Stimulated activated naive CD8-positive, alpha-beta T cell treated with anti-CD3 and anti-CD28 coated beads, Interleukin-15, Interleukin-2, amounts not matched to agents 100 ng/mL and 50 ng/mL, for 24 hours (primary cell): ENCODE results near the gene AP3D1.
"Not testable (repeated sequence)": the region's sequence is repeated elsewhere in the genome, so short reads cannot be mapped to it uniquely, and the experiment has no call there.

Experiments
- H3K27ac Mint-ChIP-seq: one replicate; pipeline ENCODE4 v1.8.0; 2021; ENCODE audit warnings: mild to moderate bottlenecking, mixed read lengths
- H3K27me3 Mint-ChIP-seq: one replicate; pipeline ENCODE4 v1.8.0; 2021; ENCODE audit warnings: mixed read lengths
- H3K36me3 Mint-ChIP-seq: one replicate; pipeline ENCODE4 v1.8.0; 2021; ENCODE audit warnings: low read depth, mixed read lengths
- H3K4me1 Mint-ChIP-seq: one replicate; pipeline ENCODE4 v1.8.0; 2021; ENCODE audit warnings: low read depth, mixed read lengths
- H3K4me3 Mint-ChIP-seq: one replicate; pipeline ENCODE4 v1.8.0; 2021; ENCODE audit warnings: mild to moderate bottlenecking, mixed read lengths
- H3K9me3 Mint-ChIP-seq: one replicate; pipeline ENCODE4 v1.8.0; 2021; ENCODE audit warnings: mixed read lengths

The AP3D1 gene

GRCh38 chr19:2129892-2130770, 21.2 kb downstream of the AP3D1 start:
- Mint-ChIP-seq H3K27ac (no peak overlapping the region), H3K4me3 (no peak overlapping the region), H3K27me3 (no peaks in the 10 kb centered on the region), H3K36me3 (peaks cover 19% of the 10 kb centered on the region), H3K4me1 (no peaks in the 10 kb centered on the region), H3K9me3 (no peaks in the 10 kb centered on the region)

- H3K4me3 Mint-ChIP-seq: no peak overlapping the region
- no peak overlapping the region for H3K27ac Mint-ChIP-seq
- H3K4me1 Mint-ChIP-seq: no peaks in the 10 kb centered on the region
- H3K9me3 Mint-ChIP-seq: no peaks in the 10 kb centered on the region
- no peaks in the 10 kb centered on the region for H3K27me3 Mint-ChIP-seq
- peaks cover 19% of the 10 kb centered on the region for H3K36me3 Mint-ChIP-seq
These were observed 21.9 kb downstream of the AP3D1 start for GRCh38 chr19:2129486-2129885.

GRCh38 chr19:2129022-2129421, 22.3 kb downstream of the AP3D1 start:
- no peaks in the 10 kb centered on the region for H3K27me3 Mint-ChIP-seq
- no peak overlapping the region for H3K27ac Mint-ChIP-seq
- no peak overlapping the region for H3K4me3 Mint-ChIP-seq
- H3K9me3 Mint-ChIP-seq: no peaks in the 10 kb centered on the region
- no peaks in the 10 kb centered on the region for H3K4me1 Mint-ChIP-seq
- H3K36me3 Mint-ChIP-seq: peaks cover 19% of the 10 kb centered on the region

GRCh38 chr19:2128252-2128651, 23.1 kb downstream of the AP3D1 start:
- H3K27ac Mint-ChIP-seq, H3K4me3 Mint-ChIP-seq, H3K27me3 Mint-ChIP-seq, H3K9me3 Mint-ChIP-seq, H3K4me1 Mint-ChIP-seq: not testable (repeated sequence)
- peaks cover 18% of the 10 kb centered on the region for H3K36me3 Mint-ChIP-seq

GRCh38 chr19:2127758-2128157, 23.6 kb downstream of the AP3D1 start:
- Mint-ChIP-seq H3K27ac (no peak overlapping the region), H3K36me3 (peaks cover 17% of the 10 kb centered on the region), H3K9me3 (no peaks in the 10 kb centered on the region), H3K4me3 (no peak overlapping the region), H3K4me1 (no peaks in the 10 kb centered on the region), H3K27me3 (no peaks in the 10 kb centered on the region)

GRCh38 chr19:2126879-2127518, 24.4 kb downstream of the AP3D1 start:
- Mint-ChIP-seq H3K27me3 (no peaks in the 10 kb centered on the region), H3K4me1 (no peaks in the 10 kb centered on the region), H3K4me3 (no peak overlapping the region), H3K27ac (no peak overlapping the region), H3K36me3 (peaks cover 15% of the 10 kb centered on the region), H3K9me3 (no peaks in the 10 kb centered on the region)

GRCh38 chr19:2123682-2124387, 27.5 kb downstream of the AP3D1 start:
- peaks cover 30% of the 10 kb centered on the region for H3K36me3 Mint-ChIP-seq
- no peaks in the 10 kb centered on the region for H3K9me3 Mint-ChIP-seq
- no peak overlapping the region for H3K4me3 Mint-ChIP-seq
- no peaks in the 10 kb centered on the region for H3K27me3 Mint-ChIP-seq
- H3K27ac Mint-ChIP-seq: no peak overlapping the region
- H3K4me1 Mint-ChIP-seq: no peaks in the 10 kb centered on the region

- no peaks in the 10 kb centered on the region for H3K27me3 Mint-ChIP-seq
- H3K27ac Mint-ChIP-seq: no peak overlapping the region
- no peaks in the 10 kb centered on the region for H3K4me1 Mint-ChIP-seq
- no peak overlapping the region for H3K4me3 Mint-ChIP-seq
- H3K9me3 Mint-ChIP-seq: no peaks in the 10 kb centered on the region
- peaks cover 37% of the 10 kb centered on the region for H3K36me3 Mint-ChIP-seq
These were observed 28.4 kb downstream of the AP3D1 start for GRCh38 chr19:2122982-2123381.

GRCh38 chr19:2122251-2122650, 29.1 kb downstream of the AP3D1 start:
- Mint-ChIP-seq H3K36me3 (peaks cover 39% of the 10 kb centered on the region), H3K4me3 (no peak overlapping the region)

GRCh38 chr19:2121416-2122051, 29.8 kb downstream of the AP3D1 start:
- Mint-ChIP-seq H3K27ac (no peak overlapping the region), H3K27me3 (no peaks in the 10 kb centered on the region), H3K9me3 (no peaks in the 10 kb centered on the region), H3K36me3 (peaks cover 39% of the 10 kb centered on the region), H3K4me1 (no peaks in the 10 kb centered on the region), H3K4me3 (no peak overlapping the region)

More at GRCh38 chr19:2122251-2122650, 29.1 kb downstream of the AP3D1 start:
- H3K27me3 Mint-ChIP-seq: no peaks in the 10 kb centered on the region
- H3K4me1 Mint-ChIP-seq: no peaks in the 10 kb centered on the region
- H3K27ac Mint-ChIP-seq: no peak overlapping the region
- H3K9me3 Mint-ChIP-seq: no peaks in the 10 kb centered on the region

- Mint-ChIP-seq H3K9me3 (no peaks in the 10 kb centered on the region), H3K4me3 (no peak overlapping the region), H3K27me3 (no peaks in the 10 kb centered on the region), H3K4me1 (no peaks in the 10 kb centered on the region), H3K36me3 (peaks cover 39% of the 10 kb centered on the region), H3K27ac (no peak overlapping the region)
These were observed 30.5 kb downstream of the AP3D1 start for GRCh38 chr19:2120821-2121220.

- Mint-ChIP-seq H3K4me1 (no peaks in the 10 kb centered on the region), H3K9me3 (no peaks in the 10 kb centered on the region), H3K36me3 (peaks cover 41% of the 10 kb centered on the region), H3K27ac (no peak overlapping the region), H3K4me3 (no peak overlapping the region), H3K27me3 (no peaks in the 10 kb centered on the region)
These were observed 31.2 kb downstream of the AP3D1 start for GRCh38 chr19:2119921-2120785.

- H3K27ac Mint-ChIP-seq: peak overlapping the region; percentile 3
- peaks cover 4% of the 10 kb centered on the region for H3K4me1 Mint-ChIP-seq
- peaks cover 51% of the 10 kb centered on the region for H3K36me3 Mint-ChIP-seq
- H3K9me3 Mint-ChIP-seq: no peaks in the 10 kb centered on the region
- H3K27me3 Mint-ChIP-seq: no peaks in the 10 kb centered on the region
- no peak overlapping the region for H3K4me3 Mint-ChIP-seq
These were observed 32.9 kb downstream of the AP3D1 start for GRCh38 chr19:2118438-2118837.
